ENCODE data around the gene MED6.

MED6 gene

GRCh38 chr14:70599345-70599744 lies 1.1 kb downstream of the MED6 start:
- no peak for DNase-seq (ENCODE audit: low spot score)
- no peak for FAIRE-seq

GRCh38 chr14:70597731-70598130 lies 2.7 kb downstream of the MED6 start:
- DNase-seq (ENCODE audit: low spot score) = no peak
- no peak for FAIRE-seq

- FAIRE-seq = no peak
- DNase-seq (ENCODE audit: low spot score) = no peak
Measured at GRCh38 chr14:70595443-70596185, 4.8 kb downstream of the MED6 start.

GRCh38 chr14:70594461-70594860 lies 6.0 kb downstream of the MED6 start:
- DNase-seq (ENCODE audit: low spot score) (no peak), FAIRE-seq (no peak)

DNA sequence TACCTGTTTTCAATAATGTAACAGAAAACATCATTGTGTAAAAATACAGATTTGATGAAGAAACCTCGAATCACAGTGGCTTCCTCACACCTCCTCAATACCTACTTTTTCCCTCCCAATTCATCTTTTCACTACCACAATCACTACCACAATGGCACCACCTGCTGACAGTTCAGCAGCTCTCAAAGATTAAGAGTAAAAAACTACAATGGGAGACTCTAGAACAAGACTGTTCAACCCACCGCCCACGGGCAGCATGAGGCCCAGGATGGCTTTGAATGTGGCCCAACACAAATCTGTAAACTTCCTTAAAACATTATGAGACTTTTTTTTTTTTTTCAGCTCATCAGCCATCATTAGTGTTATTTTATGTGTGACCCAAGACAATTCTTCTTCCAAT lies 15.2 kb downstream of the MED6 start:
- DNase-seq (ENCODE audit: low spot score) = no peak
- FAIRE-seq = no peak

- FAIRE-seq (no peak), DNase-seq (ENCODE audit: low spot score) (no peak)
Measured at GRCh38 chr14:70576891-70577290, 23.6 kb downstream of the MED6 start.

- FAIRE-seq (no peak), DNase-seq (ENCODE audit: low spot score) (no peak)
Measured at GRCh38 chr14:70573050-70573449, 27.4 kb downstream of the MED6 start.

DNA sequence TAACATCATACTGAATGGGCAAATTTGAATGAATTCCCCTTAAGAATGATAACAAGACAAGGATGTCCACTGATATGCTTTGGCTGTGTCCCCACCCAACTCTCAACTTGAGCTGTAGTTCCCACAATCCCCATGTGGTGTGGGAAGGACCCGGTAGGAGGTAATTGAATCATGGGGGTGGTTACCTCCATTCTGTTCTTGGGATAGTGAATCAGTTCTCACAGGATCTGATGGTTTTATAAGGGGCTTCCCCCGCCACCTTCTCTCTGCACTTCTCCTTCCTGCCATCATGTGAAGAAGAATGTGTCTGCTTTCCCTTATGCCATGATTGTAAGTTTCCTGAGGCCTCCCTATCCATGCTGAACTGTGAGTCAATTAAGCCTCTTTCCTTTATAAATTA lies 29.3 kb downstream of the MED6 start:
- DNase-seq (ENCODE audit: low spot score) = no peak
- no peak for FAIRE-seq

- FAIRE-seq (no peak), DNase-seq (ENCODE audit: low spot score) (no peak)
Measured at GRCh38 chr14:70567791-70568190, 32.7 kb downstream of the MED6 start.

DNA sequence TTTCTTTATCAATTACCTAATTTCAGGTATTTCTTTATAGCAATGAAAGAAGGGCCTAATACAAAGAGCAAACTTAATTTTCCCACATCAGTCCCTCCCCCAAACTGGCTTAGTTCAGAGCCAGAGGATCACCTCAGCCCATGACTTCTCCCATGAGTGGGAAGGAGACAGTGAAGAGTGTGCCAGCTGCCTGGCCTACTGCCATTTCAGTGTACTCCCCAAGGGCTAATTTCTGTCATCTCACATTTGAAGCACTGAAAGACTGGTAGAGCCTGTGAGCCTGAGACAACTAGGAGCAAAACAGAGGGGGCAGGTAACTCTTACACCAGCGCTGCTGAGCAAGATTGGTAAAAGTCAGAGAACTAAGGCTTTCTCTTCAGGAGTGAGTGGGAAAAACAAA lies 36.6 kb downstream of the MED6 start:
- no peak for FAIRE-seq
- DNase-seq (ENCODE audit: low spot score) = no peak

DNA sequence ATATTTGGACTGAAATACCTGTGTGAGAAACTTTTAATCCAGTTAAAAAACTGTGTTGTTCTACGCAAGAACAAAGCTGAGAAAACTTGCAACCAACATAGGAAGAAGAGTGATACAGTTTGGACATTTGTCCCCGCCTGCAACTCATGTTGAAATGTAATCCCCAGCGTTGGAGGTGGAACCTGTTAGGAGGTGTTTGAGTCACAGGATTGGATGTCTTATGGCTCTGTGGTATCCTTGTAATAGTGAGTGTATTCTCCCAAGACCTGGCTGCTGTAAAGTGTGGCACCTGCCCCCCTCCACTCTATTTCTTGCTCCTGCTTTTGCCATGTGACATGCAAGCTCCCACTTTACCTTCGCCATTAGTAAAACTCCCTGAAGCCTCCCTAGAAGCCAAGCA lies 37.0 kb downstream of the MED6 start:
- FAIRE-seq (no peak), DNase-seq (ENCODE audit: low spot score) (no peak)

DNA sequence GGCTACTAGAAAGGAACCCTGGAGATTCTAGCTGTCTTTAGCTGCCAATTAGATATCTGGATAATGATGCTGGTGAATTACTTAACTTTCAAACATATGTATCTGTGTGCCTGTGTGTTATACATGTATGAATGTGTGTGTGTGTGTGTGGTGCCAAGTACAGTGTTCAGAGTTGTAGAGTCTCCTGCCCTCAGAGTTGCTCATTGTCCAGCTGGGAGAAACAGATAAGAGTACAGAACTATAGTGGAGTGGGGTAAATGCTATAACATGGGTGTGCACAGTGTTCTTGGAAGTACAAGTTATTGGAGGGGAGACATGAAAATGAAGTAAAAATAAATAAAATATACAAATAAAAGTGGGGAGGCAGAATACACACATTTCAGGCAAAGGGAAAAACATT lies 42.1 kb downstream of the MED6 start:
- FAIRE-seq (no peak), DNase-seq (ENCODE audit: low spot score) (no peak)

DNA sequence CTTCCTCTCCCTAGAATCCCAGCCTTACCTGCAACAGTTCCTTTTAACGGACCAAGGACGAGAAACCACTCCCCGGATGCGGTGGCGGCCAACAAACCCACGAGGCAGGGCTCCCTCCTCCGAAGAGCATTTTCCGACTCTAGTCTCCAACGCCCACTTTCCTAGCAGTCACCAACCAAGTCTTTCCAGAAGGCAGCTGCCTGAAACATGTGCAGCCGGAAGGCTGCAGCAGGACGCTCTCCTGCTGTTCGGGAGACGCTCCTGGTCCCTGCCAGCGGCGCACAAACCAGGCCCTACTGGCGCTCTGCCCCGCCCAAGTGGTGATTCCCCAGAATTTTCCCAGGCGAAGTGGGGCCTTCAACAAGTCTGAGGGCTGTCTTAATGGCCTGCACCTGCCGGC lies 44.6 kb downstream of the MED6 start:
- DNase-seq (ENCODE audit: low spot score) = no peak
- FAIRE-seq = no peak

GRCh38 chr14:70538087-70538486 lies 62.4 kb downstream of the MED6 start:
- DNase-seq (ENCODE audit: low spot score) (no peak), FAIRE-seq (no peak)

- DNase-seq (ENCODE audit: low spot score) = no peak
- FAIRE-seq = no peak
Measured at GRCh38 chr14:70536830-70537229, 63.6 kb downstream of the MED6 start.

DNA sequence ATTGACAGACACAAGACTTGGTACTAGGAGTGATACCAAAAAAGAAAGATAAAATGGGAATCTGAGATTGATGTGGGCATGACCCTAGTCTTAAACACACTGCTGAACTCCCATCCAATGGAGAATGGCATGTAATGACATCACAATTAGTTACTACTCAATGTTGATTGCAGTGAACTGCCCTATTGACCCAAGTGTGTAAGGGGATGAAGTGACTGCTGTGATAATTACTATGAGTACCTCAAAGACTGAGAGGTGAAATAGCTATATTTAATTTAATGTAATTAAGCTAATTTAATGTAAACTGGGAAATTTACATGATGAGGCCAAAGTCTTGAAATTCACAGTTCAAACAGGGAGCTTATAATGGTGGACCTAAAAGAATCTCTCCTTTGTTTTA lies 65.6 kb downstream of the MED6 start, which contains the start of gene ADAM20:
TSS of gene ADAM20 (minus strand) at position 101 of the 400 bp plus-strand sequence. CDS start 10,247 bp downstream, outside the sequence.
- no peak for FAIRE-seq

More for the DNA sequence above, 65.6 kb downstream of the MED6 start, which contains the start of gene ADAM20:
- DNase-seq (ENCODE audit: low spot score) = no peak
